ENCODE results near the gene ATG16L1.

Gene ATG16L1

DNA sequence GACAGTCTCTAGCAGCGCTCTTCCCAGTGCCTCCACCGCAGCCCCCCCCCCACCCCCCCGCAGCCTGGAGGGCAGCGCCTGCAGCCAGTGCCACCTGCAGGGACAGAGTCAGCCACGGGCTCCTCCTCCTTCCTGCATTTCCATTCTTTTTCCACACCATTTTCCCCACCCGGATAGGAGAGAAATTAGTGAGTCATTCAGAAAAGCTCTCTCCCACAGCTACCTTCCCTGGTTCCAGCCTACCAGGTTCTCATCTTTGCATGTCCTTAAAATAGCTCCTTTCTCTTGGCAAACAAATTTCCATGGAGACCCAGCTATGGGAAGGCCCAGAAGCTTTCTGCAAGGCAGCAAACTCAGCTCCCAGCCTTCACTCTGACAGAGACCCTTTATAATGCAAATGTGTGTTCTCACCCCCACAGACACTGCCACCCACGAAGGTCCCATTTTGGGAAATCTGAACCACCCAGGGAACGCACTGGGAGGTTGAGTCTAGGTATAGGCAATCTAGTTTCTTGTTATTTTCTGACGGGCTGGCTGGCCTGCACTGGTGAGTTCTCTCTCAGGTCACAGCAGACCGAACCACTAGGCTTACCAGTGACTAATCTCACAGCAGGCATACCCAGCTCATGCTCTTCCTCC, 41.8 kb upstream of the ATG16L1 start:
- TF ChIP-seq, protein P1, sequence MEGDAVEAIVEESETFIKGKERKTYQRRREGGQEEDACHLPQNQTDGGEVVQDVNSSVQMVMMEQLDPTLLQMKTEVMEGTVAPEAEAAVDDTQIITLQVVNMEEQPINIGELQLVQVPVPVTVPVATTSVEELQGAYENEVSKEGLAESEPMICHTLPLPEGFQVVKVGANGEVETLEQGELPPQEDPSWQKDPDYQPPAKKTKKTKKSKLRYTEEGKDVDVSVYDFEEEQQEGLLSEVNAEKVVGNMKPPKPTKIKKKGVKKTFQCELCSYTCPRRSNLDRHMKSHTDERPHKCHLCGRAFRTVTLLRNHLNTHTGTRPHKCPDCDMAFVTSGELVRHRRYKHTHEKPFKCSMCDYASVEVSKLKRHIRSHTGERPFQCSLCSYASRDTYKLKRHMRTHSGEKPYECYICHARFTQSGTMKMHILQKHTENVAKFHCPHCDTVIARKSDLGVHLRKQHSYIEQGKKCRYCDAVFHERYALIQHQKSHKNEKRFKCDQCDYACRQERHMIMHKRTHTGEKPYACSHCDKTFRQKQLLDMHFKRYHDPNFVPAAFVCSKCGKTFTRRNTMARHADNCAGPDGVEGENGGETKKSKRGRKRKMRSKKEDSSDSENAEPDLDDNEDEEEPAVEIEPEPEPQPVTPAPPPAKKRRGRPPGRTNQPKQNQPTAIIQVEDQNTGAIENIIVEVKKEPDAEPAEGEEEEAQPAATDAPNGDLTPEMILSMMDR (conservative IDR thresholded peaks at IDR 0.05), result no peak
- no peak for TF ChIP-seq ZFX (IDR thresholded peaks at IDR 0.05)
- H3K27ac ChIP-seq, result no peak overlapping the region

DNA sequence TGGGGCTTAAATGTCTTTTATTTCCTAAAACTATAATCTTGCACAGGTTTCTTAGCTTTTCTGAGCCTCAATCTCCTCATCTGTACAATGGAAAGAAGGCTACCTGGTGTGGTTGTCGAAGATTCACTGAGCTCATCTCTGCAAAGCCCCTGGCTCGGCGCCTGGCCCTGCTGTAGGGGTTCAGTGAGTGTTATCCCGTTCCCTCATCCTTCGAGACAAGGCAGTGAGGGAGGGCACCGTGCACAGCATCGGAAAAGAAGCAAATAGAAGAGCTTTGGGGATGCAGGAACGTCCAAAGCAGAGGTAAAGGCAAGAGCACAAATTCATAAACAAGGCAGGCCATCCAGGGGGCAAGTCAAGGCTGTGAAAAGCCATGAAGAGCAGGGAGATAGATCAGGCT, 41.2 kb upstream of the ATG16L1 start:
- H3K27ac ChIP-seq, result no peak overlapping the region

DNA sequence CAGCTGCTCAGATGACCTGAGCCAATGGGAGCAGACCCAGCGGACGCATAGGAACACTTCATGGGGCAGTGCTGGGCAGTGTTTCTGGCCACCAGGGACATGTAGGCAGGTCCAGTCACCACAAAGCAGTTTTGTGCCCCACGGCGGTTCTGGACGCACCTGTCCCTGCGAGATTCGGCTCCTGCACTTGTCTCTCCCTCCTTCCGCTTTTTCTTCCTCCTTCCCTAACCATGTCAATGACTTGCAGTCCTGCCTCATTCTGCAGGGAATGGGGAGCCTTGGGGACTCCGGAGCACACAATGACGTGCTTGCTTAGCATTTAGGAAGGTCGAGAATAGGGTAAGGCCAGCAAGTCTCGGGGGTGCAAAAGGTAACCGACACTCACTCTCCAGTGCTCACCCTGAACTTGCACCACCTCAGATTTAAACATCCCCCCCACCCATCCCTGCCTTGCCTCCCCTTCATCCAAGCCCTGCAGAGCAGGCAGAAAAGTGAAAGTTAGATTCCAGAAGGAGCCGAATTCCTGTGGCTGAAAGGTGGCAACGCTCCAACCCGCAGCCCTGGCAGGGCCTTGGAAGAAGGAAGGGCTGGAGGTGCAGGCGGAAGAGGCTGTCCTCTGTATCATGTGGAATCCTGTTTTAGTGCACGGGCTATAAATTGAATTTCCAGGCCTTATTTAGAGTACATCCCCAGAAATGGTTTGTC, 40.5 kb upstream of the ATG16L1 start:
- no peak for TF ChIP-seq ZFX (IDR thresholded peaks at IDR 0.05)
- TF ChIP-seq, protein P1 (conservative IDR thresholded peaks at IDR 0.05), result no peak
- no peak overlapping the region for H3K27ac ChIP-seq

More for the DNA sequence above, 41.2 kb upstream of the ATG16L1 start:
- TF ChIP-seq, protein P1 (conservative IDR thresholded peaks at IDR 0.05), result no peak
- TF ChIP-seq ZFX (IDR thresholded peaks at IDR 0.05), result no peak

DNA sequence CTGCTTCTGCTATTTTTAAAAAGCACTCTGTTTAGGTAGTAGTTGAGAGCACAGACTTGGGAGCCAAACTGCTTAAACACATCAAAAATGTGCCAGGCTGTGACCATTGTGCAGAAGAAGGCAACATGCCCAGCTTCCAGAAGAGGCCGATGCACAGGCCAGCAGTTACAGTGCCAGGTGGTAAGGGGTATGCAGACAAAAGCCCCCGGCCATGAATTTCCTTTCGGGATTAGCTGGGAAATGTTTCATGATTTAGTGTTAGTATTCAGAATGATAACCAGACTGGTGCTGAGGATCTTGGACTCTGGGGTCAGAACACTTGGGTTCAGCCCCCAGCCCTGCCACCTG, 40.0 kb upstream of the ATG16L1 start:
- H3K27ac ChIP-seq, result no peak overlapping the region
- TF ChIP-seq, protein P1 (conservative IDR thresholded peaks at IDR 0.05), result no peak
- no peak for TF ChIP-seq ZFX (IDR thresholded peaks at IDR 0.05)

DNA sequence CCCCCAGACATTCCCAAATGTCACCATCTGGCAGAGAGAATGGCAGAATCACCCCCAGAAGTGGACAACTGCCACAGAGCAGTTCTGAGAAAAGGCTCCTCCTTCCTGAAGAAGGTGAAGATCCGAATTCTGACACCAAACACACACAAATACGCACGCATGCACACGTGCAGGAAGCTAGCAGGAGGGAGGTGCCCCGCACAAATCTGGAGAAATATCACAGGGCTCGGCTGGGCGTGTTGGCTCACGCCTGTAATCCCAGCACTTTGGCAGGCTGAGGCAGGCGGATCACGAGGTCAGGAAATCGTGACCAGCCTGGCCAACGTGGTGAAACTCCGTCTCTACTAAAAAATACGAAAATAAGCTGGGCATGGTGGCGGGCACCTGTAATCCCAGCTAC, 38.5 kb upstream of the ATG16L1 start:
- TF ChIP-seq, protein P1 (conservative IDR thresholded peaks at IDR 0.05), result no peak
- no peak for TF ChIP-seq ZFX (IDR thresholded peaks at IDR 0.05)
- H3K27ac ChIP-seq, result no peak overlapping the region

DNA sequence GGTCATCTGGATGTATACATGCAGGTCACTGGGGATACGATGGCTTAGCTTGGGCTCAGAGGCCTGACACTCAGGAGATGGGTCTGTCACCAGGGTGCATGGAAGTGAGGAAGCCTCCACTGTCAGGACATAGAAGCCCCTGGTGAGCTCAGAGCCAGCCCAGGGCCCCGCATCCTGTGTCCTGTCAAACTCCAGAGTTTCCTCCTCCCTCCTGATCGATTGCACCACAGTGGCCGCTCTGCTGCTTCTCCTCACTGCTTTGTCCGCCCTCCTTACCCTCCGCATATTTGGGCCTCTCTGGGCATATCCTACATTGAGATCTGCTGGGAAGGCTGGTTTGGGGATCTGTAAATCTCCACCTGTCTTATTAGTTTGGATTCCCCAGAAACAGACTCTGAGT, 37.5 kb upstream of the ATG16L1 start:
- H3K27ac ChIP-seq, result no peak overlapping the region
- no peak for TF ChIP-seq ZFX (IDR thresholded peaks at IDR 0.05)
- TF ChIP-seq, protein P1 (conservative IDR thresholded peaks at IDR 0.05), result no peak

DNA sequence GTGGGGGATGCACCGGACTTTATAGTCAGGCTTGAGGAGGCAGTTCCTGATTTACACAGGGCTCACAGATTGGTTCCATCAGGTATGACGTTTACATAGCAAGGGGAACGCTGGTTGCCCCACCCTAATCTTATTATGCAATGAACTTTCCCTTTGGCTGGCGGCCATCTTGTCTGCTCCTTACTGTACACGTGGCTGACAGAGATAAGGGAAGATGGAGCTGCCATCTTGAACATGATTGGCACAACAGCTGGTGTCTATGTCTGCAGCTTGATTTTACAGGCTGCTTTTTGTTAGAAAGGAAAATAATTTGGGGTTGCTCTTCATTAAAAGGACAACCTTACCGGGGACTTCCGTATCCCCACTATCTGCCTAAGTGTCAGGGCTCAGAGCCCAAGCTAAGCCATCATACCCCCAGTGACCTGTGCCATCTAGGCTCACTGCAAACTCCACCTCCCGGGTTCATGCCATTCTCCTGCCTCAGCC, 33.5 kb upstream of the ATG16L1 start:
- no peak overlapping the region for H3K27ac ChIP-seq
- no peak for TF ChIP-seq ZFX (IDR thresholded peaks at IDR 0.05)
- TF ChIP-seq, protein P1 (conservative IDR thresholded peaks at IDR 0.05), result no peak

Data from C4-2B (cell line).